ENCODE measurements around the gene ATP5F1D.

ATP5F1D gene

DNA sequence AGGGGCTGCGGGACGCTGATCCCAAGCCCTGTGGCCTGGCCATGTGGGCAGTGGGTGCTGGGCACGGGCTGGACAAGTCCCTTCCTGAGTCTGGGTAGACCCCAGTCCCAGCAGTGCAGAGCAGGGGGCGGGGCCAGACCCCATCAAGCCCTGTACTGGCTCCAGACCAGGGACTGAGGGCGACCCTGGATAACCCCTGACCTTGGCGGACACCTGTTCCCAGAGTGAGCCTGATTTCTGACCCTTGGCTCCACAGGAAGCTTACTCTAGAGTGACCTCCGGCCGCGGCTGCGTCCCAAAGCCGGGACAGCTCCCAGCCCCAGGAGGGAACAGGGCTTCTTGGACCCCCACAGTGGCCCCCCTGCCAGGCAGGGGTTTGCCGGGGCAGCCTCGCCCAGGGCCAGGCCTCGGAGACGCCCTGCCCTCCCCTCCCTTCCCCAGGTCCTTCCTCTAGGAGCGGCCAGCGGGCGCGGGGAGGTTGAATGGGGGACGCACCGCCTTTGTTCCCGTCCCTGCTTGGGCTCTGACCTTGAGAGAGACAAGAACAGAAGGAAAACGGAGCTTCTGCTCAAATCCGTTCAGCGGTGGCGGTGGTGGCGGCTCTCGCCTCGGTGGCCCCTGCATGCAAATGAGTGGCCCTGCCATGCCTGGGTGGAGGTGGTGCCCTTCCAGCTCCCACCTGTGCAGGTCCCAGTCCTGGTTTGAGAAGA is 41.8 kb downstream of the ATP5F1D start:
- DNase-seq: no peak

GRCh38 chr19:1283917-1284292 is 42.4 kb downstream of the ATP5F1D start:
- no peak for DNase-seq

DNA sequence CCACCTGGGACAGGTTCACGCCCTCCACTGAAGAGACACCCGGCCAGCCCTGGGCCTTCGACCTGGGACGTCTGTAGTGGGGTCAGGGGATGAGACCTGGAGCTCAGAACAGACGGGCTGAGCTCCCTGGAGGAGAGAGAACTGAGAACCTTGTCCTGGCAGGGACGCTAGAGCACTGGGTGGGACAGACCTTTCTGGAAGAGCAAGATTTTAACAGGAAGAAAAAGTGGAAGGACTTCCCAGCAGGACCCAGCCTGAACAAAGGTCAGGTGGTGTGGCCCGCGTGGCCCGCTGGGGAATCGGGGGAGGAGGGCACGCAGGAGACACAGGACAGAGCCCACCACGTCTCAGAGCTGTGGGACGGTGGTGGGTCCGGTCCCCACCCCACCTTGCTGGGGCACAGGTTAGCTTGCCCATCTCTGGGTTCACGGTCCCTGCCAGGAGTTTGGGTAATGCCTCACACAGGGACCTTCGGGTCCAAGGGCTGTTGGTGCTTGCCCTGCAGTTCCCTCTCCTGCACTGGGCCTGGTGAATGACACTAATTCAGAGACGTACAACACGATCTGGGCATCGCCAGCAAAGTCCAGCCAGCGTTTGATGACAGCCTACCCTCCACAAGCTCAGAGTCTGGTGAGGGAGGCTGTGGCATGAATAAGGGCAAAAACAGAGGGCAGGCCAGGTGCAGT is 42.9 kb downstream of the ATP5F1D start:
- peak in 1 of 2 experiments; percentile 29 for DNase-seq

DNA sequence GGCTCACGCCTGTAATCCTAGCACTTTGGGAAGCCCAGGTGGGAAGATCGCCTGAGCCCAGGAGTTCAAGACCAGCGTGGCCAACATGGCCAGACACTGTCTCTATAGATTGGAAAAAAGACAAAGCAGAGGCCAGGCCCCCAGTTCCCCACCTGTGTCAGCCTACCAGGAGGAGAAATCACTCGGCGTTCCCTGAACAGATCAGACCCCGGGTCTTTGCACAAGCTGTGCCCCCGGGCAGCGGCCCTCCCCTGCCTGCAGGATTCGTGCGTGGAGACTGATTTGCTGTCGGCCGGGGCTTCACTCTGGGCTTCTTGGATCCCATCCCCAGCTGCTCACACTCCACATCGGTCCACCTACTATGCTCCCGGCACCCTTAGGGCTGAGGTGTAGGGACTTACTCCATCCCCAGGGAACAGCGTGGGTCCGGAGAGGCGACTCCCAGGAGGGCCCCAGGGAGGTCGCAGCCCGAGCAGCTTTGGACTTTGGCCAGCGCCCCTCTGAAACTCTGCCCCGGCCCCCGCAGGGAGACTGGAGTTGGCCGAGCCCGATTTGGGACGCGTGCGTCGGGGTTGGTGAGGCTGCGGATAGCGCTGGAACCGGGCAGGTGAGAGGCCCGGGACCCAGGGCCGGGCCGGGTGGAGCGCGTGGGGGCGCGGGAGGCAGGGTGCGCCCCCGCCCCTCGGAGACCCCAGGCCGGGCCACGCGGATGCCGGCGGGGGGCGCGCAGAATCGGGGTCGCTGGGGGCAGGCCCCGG is 43.6 kb downstream of the ATP5F1D start:
- no peak for DNase-seq

GRCh38 chr19:1285737-1286360 is 44.3 kb downstream of the ATP5F1D start, which contains the start of gene EFNA2:
Gene EFNA2, plus strand, starts transcription at chr19:1285873. Its CDS starts 296 bp downstream, at chr19:1286169.
- DNase-seq: no peak

- DNase-seq: no peak
Observed at GRCh38 chr19:1286487-1287353, 45.2 kb downstream of the ATP5F1D start.

GRCh38 chr19:1287354-1288225 is 46.0 kb downstream of the ATP5F1D start:
- peak in 1 of 2 experiments; percentile 30 for DNase-seq

DNA sequence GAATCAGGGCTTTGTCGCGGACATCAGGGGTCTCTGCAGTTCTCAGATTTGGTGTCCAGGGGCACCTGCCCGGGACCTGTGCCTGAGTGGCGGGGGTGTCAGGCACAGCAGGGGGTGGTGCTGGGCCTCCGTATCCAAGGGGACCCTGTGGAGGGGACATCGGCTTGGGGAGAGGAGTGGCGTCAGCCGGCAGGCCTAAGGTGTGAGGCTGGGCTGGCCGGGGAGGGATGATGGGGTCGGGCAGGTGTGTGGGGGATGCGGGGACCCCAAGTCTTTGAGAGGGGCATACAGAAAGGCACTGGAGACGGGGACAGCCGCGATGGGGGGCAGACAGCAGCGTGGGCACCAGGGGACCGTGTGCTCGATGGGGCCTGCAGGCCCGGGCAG is 46.7 kb downstream of the ATP5F1D start:
- no peak for DNase-seq

DNA sequence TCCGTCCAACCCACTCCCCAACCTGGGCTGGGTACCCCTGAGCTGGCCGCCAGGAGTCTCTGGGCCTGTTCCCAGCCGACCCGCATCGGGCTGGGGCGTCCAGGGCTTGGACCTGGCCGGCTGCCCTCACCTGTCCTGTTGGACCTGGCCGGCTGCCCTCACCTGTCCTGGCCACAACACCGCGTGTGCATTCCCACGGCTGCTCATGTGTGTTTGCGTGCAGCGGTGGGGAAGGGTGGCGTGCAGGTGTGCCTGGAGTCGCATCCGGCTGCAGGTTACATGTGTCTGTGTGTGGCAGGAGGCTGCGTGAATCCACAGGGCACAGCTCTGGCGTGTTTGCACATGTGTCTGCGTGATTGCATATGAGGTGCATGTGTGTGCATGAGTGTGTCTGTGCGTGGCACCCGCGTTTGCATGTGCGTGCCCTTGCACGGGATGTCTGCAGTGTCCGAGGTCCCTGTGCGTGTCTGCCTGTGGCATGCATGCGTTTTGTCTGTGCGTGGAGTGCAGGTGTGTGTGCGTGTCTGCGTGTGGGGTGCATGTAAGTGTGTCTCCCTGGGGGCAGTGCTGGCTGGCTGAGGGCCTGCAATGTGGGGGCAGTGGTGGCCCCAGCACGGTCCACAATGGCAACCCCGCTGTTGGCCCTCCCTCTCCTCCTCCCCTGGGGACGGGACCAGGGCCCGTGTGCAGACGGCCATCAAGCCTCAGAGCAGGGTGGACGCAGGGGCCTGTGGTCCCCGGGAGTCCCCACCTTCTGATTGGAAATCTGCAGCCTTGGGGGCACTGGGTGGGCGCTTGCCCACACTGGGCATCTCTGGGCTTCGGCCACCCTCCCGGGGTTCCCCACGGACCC is 47.5 kb downstream of the ATP5F1D start:
- DNase-seq: no peak

DNA sequence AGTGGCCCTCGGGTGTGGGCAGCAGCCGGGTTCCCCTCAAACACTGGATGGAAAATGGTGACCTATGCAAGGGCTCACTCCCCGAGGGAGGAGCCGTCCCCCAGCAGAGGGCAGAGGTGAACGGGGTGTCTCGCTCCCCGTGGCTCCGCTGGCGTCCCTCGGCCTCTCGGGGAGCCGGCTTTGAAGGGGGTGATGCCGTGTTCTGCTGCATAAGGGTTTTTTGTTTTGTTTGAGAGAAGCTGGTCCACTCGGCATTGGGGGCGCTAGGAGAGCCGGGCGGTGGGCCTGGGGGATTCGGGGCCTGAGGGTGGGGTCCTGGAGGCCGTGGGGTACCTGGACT is 48.1 kb downstream of the ATP5F1D start:
- DNase-seq: no peak

DNA sequence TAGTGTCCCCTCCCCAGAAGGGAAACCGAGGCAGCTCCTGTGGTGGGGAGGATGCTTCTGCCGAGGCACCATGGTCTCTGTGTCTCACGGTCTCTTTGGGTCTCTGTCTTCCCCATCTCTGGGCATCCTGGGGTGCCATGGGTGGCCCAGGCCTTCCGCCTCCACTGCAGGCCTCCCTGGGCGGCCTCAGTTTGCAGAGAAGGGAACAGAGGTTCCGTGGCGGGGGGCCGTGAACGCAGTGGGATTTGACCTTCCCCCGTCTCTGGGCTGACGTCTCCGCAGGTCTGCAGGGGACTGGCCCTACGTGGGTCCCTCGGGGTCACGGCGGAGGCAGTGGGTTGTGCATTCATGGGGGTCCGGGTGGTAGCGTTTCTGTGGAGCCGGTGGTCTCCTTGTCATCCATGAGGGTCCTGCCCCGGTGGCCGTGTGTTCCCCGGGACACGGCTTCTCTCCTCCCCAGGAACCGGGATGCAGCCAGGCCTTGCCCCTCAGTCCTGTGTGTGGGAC is 48.7 kb downstream of the ATP5F1D start:
- DNase-seq: no peak

- DNase-seq: no peak
Observed at GRCh38 chr19:1290703-1291651, 49.4 kb downstream of the ATP5F1D start.

DNA sequence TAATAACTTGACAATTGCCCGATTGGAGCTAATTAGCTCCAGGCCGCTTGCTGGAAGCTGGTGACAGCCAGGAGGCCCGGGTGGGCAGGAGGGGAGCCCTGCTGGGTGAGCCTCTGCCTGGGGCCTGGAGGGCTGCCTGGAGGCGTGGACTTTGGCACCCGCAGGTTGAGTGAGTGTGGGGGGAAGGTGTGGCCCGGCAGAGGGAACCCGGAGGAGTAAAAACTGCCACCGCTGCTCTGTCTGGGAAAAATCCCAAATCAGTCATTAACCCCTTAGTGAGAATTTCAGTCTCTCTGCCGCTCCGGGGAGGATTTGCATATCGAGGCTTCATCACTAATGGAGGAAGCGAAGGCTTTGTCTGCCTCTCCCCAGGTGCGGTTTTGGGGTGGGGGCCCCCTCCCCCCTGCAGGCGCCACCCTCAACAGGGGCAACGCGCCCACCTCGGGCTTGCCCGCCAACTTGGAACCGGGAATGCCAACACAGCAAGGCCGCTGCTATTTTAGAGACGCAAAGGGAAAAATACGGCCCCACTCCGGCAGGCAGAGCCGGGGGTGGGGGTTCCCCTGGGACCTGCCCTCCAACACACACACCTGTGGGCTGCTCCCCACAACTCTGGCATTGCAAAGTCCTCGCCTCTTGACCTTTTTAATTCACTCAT is 50.3 kb downstream of the ATP5F1D start:
- DNase-seq: no peak

GRCh38 chr19:1292419-1293151 is 51.0 kb downstream of the ATP5F1D start:
- no peak for DNase-seq

DNA sequence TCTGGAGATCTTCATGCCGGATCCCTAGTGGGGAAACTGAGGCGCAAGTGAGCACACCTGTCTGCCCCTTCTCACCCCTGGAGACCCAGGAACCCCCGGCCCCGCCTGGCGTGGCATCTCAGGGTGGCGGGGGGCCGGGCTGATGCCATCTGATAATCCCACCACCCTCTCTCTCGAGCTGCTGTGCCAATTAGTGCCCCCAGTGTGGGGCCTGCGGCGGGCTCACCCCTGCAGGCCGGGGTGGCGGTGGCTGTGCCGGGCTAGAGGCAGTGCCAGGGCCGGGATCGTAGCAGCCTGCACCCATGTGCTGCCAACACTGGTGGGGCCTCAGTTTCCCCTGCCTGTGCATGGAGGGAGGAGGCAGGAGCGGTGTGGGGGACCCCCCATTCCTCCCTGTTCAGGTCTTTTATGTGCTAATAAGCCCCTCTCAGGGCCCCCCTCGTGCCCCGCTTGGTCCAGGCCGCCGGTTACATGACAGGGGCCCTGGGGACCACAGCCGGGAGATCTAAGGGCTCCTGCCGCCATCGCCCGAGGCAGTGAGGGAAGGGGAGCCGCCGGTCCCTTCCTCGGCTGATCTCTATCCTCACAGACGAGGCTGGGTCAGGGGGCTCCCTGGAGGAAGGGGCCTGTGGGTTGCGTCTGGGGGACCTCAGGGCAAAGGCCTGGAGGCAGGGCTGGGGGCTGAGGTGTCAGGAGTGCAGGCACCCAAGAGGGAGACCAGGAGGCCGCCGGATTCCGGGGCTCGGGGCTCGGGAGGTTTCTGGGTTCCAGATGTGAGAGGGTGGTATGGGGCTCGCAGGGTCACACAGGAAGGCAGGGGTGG is 52.4 kb downstream of the ATP5F1D start:
- no peak for DNase-seq
